GM19395 (cell line): Measurements from ENCODE around the gene CETP.
"Not testable (repeated sequence)": the region's sequence is repeated elsewhere in the genome, so short reads cannot be mapped to it uniquely, and the experiment has no call there.

ENCODE experiments used
- ATAC-seq: cut with Tn5 transposase; IDR thresholded peaks from one replicate; pipeline ENCODE4 v1.9.1; 2021; ENCODE audit warnings: mild to moderate bottlenecking, moderate library complexity; ENCODE audit not compliant: unreplicated experiment

Gene CETP

GRCh38 chr16:56933828-56934598 is 27.7 kb upstream of the CETP start:
- ATAC-seq, result no peak

- not testable (repeated sequence) for ATAC-seq
Observed at GRCh38 chr16:56934599-56935145, 27.1 kb upstream of the CETP start.

- no peak for ATAC-seq
Observed at GRCh38 chr16:56935201-56935600, 26.5 kb upstream of the CETP start.

- ATAC-seq, result no peak
Observed at GRCh38 chr16:56936491-56936890, 25.3 kb upstream of the CETP start.

- no peak for ATAC-seq
Observed at GRCh38 chr16:56936950-56937349, 24.8 kb upstream of the CETP start.

GRCh38 chr16:56938664-56939513 is 22.9 kb upstream of the CETP start:
- ATAC-seq, result no peak

- no peak for ATAC-seq
Observed at GRCh38 chr16:56939801-56940200, 21.9 kb upstream of the CETP start.

- no peak for ATAC-seq
Observed at GRCh38 chr16:56941092-56941491, 20.7 kb upstream of the CETP start.

GRCh38 chr16:56941856-56942331 is 19.9 kb upstream of the CETP start:
- no peak for ATAC-seq

- ATAC-seq, result no peak
Observed at GRCh38 chr16:56943761-56944375, 17.9 kb upstream of the CETP start.

GRCh38 chr16:56944954-56945839 is 16.6 kb upstream of the CETP start:
- ATAC-seq, result peak; percentile 40

- ATAC-seq, result no peak
Observed at GRCh38 chr16:56945847-56946527, 15.8 kb upstream of the CETP start.

- no peak for ATAC-seq
Observed at GRCh38 chr16:56946767-56947603, 14.8 kb upstream of the CETP start.

- no peak for ATAC-seq
Observed at GRCh38 chr16:56947604-56947995, 14.2 kb upstream of the CETP start.

GRCh38 chr16:56948234-56948633 is 13.5 kb upstream of the CETP start:
- ATAC-seq, result no peak

- ATAC-seq, result no peak
Observed at GRCh38 chr16:56950051-56950450, 11.7 kb upstream of the CETP start.

- no peak for ATAC-seq
Observed at GRCh38 chr16:56950455-56950854, 11.3 kb upstream of the CETP start.

- peak; percentile 60 for ATAC-seq
Observed at GRCh38 chr16:56950881-56951771, 10.6 kb upstream of the CETP start.
